ENCODE data around the gene MBD3L2B.

- TF ChIP-seq SIN3A (IDR thresholded peaks at IDR 0.05; ENCODE audit: borderline replicate concordance, insufficient read depth, low read length) (no peak), REST (IDR thresholded peaks at IDR 0.05; ENCODE audit: insufficient read depth in 1 of 2, low read depth in 2 of 2, low read length in 2 of 2) (no peak), FOXP2 (optimal IDR thresholded peaks at IDR 0.05; ENCODE audit: borderline replicate concordance, extremely low read depth, extremely low read length, insufficient read depth) (no peak), TAF1 (IDR thresholded peaks at IDR 0.05; ENCODE audit: borderline replicate concordance, insufficient read depth, low read length) (no peak)
Measured at GRCh38 chr19:6999933-7000332, 21.3 kb downstream of the MBD3L2B start.
